ENCODE data around the gene IDH3G.

Gene IDH3G

DNA sequence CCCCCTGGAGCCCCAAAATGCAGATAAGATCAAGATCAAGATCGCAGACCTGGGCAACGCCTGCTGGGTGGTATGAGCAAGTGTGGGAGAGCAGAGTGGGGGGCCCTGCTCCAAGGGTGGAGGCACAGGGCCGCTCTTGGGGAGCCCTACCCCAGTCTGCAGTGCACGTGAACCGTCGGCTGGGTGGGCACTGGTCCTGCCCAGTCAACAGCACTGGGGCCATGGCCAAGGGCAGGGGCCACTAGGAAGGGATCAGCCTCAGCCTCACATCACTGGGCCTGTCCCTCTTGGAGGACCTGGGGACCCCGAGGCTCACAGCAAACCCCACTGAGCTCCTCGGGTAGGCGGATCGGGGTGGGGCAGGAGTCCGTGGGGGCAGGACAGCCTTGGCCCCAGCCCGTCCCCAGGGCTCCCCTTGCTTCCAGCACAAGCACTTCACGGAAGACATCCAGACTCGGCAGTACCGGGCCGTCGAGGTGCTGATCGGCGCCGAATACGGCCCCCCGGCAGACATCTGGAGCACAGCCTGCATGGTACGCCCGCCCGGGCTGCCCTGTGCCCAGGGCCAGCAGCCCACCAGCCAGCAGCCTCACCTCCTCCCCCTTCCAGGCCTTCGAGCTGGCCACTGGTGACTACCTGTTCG, 9.7 kb downstream of the IDH3G start:
- DNase-seq: no peak

DNA sequence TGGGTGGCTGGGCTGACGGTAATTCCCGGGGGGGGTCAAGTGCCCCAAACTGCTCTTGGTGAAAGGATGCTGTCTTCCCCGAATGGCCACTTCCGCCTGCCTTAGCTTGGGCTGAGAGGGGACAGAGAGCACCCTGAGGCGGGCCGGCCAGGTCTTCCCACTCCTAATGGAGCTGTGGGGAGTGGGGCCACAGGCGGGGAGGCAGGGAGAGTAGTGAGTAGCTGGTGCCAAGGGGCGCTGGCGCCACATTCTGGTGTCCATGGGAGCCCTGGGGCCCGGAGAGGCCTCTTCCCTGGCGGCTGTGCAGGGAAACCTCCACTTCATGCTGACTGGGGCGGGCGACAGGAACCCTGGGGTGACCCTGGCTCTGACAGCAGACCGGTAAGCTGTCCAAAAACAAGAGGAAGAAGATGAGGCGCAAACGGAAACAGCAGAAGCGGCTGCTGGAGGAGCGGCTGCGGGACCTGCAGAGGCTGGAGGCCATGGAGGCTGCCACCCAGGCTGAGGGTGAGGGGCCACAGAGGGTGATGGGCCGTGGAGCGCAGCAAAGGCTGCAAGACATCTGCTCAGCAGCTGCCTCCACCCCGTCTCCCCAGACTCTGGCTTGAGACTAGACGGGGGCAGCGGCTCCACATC, 10.7 kb downstream of the IDH3G start:
- no peak for DNase-seq

DNA sequence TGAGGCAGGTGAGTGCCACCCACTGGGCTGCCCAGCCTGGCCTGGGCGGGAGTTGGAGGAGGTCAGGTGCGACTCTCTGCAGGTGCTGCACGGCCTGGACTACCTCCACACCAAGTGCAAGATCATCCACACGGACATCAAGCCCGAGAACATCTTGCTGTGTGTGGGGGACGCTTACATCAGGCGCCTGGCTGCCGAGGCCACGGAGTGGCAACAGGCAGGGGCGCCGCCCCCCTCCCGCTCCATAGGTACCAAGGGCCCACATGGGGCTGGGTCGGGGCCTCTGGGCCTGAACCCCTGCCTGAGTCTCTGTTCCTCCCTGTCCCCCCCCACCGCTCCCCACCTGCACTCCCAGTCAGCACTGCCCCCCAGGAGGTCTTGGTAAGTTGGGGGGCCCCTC, 11.3 kb downstream of the IDH3G start:
- DNase-seq: no peak

DNA sequence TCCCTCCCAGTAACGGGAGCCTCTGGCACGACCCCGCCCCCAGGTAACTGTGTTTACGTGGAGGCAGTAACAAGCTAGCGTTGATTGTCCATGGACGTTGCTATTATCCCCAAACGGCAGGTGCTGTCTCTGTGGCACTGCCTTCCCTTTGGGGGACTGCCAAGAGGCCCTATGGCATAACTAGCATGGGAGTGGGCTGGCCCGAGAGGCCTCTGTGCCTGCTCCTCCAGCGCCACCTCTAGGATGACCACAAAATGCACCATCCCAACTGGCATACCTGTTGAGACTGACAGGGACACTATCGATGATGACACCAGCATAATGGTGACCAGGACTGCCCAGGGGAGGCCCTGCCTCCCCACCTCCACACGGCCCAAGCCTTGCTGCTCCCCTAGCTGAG, 11.9 kb downstream of the IDH3G start:
- DNase-seq: no peak

DNA sequence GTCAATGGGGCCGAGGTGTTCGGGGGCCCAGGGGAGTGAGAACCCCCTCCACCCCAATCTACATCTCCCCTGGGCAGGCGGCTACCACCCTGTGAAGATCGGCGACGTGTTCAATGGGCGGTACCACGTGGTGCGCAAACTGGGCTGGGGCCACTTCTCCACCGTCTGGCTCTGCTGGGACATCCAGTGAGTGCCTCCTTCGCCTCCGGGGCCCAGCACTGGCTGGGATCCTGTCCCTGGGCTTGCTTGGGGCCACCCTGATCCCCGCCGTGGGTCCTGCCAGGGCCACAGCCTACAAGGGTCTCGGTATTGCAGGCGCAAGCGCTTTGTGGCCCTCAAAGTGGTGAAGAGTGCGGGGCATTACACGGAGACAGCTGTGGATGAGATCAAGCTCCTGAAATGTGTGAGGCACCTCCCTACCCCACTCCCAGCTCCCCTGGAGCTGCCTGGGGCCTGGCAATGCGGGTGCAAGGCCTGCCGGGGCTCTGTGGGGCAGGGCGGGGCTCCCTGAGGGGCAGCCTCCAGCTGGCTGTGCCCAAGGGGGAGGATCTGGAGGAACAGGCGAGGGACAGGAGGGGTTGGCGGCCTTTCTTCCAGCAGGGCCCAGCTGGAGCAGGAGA, 12.6 kb downstream of the IDH3G start:
- no peak for DNase-seq

DNA sequence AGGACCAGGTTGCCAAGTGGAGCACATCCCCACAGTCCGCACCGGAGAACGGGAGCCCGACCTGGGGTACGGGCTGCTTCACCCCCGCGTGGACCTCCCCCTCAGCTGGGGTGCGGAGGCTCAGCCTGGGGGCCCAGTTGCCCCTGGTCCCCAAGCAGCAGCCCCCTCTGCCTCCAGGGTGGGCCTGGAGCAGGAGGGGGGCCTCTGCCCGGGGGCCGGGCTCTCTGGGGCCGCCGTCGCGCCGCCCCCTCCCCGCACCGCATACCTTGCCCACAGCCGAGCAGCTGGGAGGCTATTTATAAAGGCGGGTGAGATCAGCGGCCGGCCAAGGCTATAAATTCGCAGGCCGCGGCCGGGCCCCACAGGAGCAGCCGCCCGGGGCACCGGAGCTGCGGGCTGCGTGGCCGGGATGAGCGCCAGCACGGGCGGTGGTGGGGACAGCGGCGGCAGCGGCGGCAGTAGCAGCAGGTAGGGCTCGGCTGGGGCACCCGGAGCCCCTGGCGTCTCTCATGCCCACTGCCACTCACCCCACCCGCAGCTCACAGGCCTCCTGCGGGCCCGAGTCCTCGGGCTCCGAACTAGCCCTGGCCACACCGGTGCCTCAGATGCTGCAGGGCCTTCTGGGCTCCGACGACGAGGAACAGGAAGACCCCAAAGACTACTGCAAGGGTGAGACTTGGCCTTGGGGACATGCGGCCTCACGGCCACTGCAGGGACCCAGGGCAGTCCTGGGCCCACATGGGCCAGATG, 13.3 kb downstream of the IDH3G start, which contains the start of gene SRPK3:
SRPK3 (plus strand) TSS at position 364 of the 750 bp plus-strand sequence; CDS start at position 410, 46 bp downstream.
- DNase-seq: no peak

DNA sequence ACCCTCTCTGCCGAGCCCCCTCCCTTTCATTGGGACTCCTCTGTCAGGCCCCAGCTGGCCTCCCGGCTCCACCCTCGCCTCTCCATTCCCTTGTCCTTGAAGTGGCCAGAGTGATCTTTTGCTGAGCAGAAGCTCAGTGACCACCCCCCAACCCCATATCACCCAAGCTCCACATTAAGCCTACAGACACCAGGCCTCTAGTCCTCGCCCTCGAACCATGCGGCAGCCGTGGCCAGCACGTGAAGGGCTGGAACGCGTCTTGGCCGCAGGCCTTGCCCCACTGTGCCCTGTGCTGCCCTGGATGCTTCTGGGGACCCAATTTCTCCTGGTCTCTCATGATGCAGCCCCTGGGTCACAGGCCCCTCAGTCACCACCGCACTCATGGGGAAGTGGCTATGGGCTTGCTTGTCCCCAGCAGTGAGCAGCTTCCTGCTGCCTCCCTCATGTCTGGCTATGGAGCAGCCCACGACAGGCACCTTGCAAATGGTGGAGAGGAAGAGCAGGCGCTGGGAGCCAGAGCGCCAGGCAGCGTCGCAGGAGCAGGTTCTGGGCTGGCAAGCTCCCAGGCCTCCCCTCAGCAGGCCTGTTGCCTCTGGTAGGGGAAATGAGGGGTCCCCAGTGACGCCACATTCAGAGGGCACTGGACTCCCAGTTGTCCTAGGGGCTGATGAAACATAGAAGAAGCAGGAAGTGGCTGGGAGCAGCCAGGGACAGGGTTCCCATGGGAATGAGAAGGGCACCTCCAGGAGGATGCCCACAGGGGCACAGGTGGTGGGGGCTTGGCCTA, 14.1 kb downstream of the IDH3G start:
- no peak for DNase-seq

DNA sequence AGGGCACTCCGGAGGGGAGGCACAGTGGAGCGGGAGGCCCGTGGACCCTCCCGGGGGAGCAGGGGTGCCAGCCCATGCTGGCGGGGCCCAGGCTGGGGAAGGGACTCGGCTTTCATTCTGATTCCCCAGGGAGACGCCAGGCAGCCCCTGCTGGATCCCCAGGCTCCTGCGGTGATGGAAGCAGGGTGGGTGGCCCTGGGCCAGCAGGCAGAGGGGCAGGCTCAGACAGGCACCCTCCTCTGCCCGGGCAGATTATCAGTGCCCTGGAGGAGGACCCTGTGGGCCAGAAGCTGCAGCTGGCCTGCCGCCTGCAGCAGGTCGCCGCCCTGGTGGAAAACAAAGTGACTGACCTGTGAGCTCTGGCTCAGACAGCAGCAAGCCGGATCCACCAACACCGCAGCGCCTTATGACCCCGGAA, 15.5 kb downstream of the IDH3G start:
- DNase-seq: no peak

DNA sequence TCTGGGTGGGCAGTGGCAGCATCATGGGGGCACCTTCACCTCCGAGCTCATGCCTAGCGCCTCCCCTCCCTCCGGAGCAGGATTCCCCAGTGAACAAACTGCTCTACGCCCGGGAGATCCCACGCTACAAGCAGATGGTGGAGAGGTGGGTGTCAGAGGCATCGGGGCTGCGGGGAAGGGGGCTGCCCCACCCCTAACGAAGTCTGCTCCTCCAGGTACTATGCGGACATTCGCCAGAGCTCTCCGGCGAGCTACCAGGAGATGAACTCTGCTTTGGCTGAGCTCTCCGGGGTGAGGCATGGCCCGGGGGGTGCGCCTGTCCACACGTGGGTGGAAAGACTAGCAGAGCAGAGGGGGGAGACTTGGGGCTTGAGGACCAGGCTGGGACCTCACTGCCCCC, 16.0 kb downstream of the IDH3G start:
- no peak for DNase-seq

DNA sequence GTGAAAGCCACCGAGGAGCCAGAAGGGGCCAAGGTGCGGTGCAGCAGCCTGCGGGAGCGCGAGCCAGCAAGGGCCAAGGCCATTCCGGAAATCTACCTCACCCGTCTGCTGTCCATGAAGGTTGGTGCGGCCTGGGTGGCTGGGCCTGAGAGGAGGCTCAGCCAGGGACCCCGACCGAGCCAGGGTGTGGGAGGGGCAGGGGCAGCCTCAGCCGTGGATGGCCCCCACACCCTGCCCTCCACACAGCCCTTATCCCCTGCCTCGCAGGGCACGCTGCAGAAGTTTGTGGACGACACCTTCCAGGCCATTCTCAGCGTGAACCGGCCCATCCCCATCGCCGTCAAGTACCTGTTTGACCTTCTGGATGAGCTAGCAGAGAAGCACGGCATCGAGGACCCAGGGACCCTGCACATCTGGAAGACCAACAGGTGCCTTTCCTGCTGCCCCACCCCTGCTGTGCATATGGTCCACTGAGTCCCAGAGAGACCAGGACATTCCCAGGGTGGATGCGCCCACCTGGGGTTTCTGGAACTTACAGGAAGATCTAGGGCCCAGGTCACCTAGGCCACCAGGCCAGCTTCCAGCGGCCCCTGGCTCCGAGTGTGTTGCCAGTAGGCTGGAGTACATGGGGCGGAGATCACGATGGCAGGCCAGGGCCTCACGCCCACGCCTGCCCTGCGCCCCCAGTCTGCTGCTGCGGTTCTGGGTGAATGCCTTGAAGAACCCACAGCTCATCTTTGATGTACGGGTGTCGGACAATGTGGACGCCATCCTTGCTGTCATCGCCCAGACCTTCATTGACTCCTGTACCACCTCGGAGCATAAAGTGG, 16.7 kb downstream of the IDH3G start:
- DNase-seq: no peak

DNA sequence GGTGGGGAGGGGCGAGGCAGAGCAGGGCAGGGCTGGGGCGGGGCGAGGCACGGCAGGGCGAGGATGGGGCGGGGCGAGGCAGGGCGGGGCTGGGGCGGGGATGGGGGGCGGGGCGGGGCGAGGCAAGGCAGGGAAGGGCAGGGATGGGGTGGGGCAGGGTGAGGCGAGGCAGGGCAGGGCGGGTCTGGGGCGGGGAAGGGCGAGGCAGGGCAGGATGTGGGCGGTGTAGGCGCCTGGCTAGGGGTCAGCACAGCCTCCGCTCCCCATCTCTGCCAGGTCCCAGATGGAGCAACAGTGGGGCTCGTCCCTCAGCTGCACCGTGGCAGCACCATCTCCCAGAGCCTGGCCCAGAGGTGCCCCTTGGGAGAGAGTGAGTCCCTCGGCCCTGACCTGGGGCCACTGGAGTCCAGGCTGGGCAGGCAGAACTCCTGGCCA, 17.5 kb downstream of the IDH3G start:
- no peak for DNase-seq

DNA sequence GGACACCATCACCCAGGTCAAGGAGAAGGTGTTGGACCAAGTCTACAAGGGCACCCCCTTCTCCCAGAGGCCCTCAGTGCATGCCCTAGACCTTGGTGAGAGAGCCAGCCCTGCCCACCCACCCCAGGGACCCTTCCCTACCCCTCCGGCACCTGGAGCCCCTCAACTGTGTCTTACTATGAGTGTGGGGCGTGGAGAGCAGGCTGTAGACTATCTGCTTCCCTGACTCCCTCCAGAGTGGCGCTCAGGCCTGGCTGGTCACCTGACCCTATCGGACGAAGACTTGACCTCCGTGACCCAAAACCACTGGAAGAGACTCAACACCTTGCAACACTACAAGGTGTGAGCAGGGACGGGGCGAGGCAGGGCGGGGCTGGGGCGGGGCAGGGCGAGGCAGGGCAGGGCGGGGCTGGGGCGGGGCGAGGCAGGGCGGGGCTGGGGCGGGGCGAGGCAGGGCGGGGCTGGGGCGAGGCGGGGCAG, 18.0 kb downstream of the IDH3G start:
- DNase-seq: no peak

DNA sequence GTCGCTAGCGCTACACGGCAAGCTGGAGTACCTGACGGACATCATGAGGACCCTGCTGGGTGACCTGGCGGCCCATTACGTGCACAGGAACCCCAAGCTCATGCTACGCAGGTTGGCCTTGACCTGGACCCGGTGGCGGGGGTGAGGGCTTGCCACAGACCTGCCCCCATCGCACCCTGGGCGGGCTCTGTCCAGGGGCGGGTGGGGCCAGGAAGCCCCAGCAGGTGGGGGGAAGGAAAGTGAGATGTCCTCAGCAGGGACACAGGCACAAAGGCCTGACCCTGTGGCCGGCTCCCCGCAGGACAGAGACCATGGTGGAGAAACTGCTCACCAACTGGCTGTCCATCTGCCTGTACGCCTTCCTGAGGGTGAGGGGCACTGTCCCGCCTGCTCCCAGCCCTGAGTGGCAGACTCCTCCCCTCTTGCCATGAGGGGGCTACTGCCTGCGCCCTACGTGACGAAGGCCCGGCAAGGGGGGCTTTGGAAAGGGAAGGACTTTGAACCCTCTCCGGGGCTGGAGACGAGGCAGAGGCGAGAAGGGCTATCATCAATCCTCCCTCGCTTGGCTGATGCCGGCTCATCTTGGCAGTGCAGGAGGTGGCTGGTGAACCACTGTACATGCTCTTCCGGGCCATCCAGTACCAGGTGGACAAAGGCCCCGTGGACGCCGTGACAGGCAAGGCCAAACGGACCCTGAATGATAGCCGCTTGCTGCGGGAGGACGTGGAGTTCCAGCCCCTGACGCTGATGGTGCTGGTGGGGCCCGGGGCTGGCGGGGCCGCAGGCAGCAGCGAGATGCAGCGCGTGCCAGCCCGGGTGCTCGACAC, 18.7 kb downstream of the IDH3G start:
- no peak for DNase-seq

DNA sequence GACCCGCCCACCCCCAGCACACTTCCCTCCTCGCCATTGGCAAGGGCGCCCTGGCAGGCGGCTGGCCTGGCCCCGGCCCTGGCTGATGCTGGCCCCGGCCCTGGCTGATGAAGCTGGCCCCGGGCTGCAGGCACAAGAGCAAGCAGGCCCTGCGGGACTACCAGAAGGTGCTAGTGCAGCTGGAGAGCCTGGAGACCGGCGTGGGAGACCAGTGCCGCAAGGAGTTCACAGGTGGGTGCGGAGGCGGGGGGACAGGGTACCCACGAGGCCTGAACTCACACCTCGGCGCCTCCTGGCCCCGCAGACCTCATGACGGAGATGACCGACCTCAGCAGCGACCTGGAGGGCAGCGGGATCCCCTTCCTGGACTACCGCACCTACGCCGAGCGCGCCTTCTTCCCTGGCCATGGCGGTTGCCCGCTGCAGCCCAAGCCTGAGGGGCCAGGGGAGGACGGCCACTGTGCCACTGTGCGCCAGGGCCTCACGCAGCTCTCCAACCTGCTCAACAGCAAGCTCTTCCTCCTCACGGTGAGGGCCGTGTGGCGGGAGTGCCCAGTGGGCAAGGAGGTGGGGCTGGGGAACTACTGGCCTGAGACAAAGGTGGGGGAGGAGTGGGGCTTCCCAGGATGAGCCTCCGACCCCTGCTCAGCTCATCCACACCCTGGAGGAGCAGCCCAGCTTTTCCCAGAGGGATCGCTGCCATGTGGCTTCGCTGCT, 19.4 kb downstream of the IDH3G start:
- no peak for DNase-seq

DNA sequence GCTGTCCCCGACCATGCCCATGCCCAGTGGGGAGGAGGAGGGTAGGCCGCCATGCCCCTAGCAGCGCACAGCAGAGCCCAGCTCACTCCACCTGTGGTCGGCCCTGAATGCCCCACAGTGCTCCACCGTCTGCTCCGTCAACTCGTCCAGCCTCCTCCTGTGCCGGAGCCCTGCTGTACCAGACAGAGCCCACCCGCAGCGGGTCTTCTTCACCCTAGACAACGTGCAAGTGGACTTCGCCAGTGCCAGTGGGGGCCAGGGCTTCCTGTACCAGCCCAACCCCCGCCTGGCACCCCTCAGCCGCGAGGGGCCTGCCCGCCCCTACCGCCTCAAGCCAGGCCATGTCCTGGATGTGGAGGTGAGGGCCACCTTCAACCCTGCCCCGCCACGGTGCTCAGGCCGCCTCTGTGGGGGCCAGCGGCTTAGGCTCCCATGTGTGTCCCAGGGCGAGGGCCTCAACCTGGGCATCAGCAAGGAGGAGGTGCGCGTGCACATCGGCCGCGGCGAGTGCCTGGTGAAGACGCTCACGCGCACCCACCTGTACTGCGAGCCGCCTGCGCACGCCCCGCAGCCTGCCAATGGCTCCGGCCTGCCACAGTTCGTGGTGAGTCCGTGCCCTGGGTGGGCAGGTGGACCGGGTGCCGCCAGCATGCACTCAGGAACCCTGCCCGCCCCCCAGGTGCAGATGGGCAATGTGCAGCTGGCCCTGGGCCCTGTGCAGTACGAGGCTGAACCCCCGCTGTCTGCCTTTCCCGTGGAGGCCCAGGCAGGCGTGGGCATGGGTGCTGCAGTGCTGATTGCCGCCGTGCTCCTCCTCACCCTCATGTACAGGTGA, 20.2 kb downstream of the IDH3G start:
- DNase-seq: no peak

DNA sequence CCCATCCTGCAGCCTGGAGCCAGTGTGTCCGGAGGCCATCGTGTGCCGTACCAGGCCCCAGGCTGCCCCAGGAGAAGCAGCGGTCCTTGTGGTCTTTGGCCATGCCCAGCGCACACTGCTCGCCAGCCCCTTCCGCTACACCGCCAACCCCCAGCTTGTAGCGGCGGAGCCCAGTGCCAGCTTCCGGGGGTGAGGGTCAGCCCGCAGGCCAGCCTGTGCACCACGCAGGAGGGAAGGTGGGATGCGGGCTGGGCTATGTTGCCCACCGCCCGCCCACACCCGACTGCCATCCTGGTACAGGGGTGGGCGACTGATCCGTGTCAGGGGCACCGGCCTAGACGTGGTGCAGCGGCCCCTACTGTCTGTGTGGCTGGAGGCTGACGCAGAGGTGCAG, 21.0 kb downstream of the IDH3G start:
- DNase-seq: no peak

DNA sequence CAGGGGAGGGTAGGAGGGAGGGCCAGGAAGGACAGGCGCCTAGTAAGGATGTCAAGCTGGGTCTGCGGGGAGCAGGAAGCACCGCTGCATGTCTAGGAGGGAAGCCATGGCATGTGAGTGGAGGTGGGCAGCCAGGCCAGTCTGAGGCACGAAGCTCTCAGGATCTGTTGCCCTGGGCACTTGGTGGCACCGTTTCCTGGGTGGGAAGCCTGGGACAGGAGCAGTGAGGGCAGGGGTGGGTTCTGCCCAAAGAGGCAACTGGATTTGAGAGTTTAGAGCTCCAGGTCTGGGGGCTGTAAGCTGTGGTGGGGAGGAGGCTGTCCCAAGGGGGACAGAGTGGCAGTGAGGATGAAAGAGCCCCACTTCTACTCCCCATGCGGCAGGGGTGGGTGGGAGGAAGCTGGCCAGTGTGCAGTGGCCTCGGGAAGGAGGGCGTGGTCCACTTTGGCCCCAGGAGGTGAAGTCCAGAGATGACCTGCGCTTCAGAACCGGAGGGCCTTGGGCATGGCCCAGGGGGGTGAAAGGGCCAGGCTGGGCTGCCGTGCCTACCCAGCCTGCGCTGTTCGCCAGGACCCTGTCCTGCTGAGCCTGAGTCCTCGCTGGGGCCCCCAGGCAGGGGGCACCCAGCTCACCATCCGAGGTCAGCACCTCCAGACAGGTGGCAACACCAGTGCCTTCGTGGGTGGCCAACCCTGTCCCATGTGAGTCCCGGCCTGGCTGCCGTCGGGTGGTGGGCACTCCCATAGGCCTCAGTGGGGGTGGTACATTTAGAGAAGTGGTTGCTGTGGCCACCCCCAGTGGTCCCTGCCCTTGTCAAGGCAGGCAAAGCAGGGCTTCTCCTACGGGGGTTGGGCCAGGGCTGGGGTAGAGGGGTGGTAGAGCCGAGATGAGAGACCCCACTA, 21.6 kb downstream of the IDH3G start:
- no peak for DNase-seq
